Left lung (tissue), 10 donors: ENCODE measurements around the gene LCN2. TPM values are rescaled to one million over a fixed set of nuclear protein-coding genes. Genes with fewer than 3 reads are reported as not detected.
A peak's percentile ranks its signal among the peaks of the same experiment; 100 is the strongest.

ENCODE experiments used
- ATAC-seq: fragments of 200-7000 bp; cut with Tn5 transposase; one replicate; pipeline ENCODE4 v1.9.1; 2020; ENCODE audit warnings: moderate library complexity
- DNase-seq, 4 donors: peaks; one replicate each; pipeline ENCODE4 v3.0.0-alpha.2; 2013 to 2020
- H3K27ac ChIP-seq, 2 donors: fragments of 200-600 bp; sonication (generic) in 1 of 2; one replicate each; pipeline versions ENCODE4 v1.5.0 to v1.8.0; 2020 to 2021
- H3K27me3 ChIP-seq, 2 donors: fragments of 200-600 bp; sonication (generic) in 1 of 2; one replicate each; pipeline versions ENCODE4 v1.5.0 to v1.8.0; 2020 to 2021
- H3K36me3 ChIP-seq, 2 donors: fragments of 200-600 bp; sonication (generic) in 1 of 2; one replicate each; pipeline versions ENCODE4 v1.5.0 to v1.8.0; 2020 to 2021
- H3K4me1 ChIP-seq, 2 donors: fragments of 200-600 bp; one replicate each; pipeline ENCODE4 v1.8.0; 2021
- H3K4me3 ChIP-seq, 2 donors: fragments of 200-600 bp; sonication (generic) in 1 of 2; one replicate each; pipeline versions ENCODE4 v1.5.0 to v1.8.0; 2020 to 2021; ENCODE audit warnings: mild to moderate bottlenecking in 1 of 2
- H3K9me3 ChIP-seq, 2 donors: fragments of 200-600 bp; sonication (generic) in 1 of 2; one replicate each; pipeline versions ENCODE4 v1.5.0 to v1.8.0; 2020 to 2021
- CTCF ChIP-seq, 2 donors: fragments of 200-600 bp; sonication (generic) in 1 of 2; IDR thresholded peaks; one replicate each; pipeline versions ENCODE4 v1.5.0 to v1.8.0; 2021; ENCODE audit warnings: antibody characterized with exemption in 2 of 2
- intact Hi-C, 2 donors: fragments of 100-400 bp; cut with DNase I; formaldehyde crosslinking; loops; one replicate each; pipeline versions ENCODE4 v1.11.2 to v1.14.2; 2022
- polyA plus RNA-seq, 6 donors: library from polyadenylated mRNA; unstranded; fragments of 120-200 nt; gene quantifications; one replicate each; pipeline ENCODE4 v1.2.1, GENCODE V29; 2013; ENCODE audit not compliant: insufficient read length in 6 of 6
- total RNA-seq, 2 donors: library from RNA; stranded (reverse); fragmentation: NEBNext Ultra II Directional; extraction: Animal tissue kit (Norgen Biotek cat#: 25700); gene quantifications; one replicate each; pipeline ENCODE4 v1.2.1, GENCODE V29; 2021
- donor health status: DM: no; HTN: yes; CAD: no.
- donor health status: DM: no; HTN: no; CAD: no.

The LCN2 gene
- total and polyA plus RNA-seq, 8 donors, result 1.3 to 155 (median 2.4) TPM

- intact Hi-C loops, result no loop called here
- H3K4me3 ChIP-seq, result no peak overlapping the region
- H3K27me3 ChIP-seq, result no peaks in the 10 kb centered on the region
- H3K36me3 ChIP-seq, result no peaks in the 10 kb centered on the region
- no peak for TF ChIP-seq CTCF (IDR thresholded peaks at IDR 0.05)
- no peaks in the 10 kb centered on the region for H3K9me3 ChIP-seq
- DNase-seq, result peak in 1 of 4 donors; percentile 35
- H3K4me1 ChIP-seq, result no peaks in the 10 kb centered on the region
- ATAC-seq, result no peak
- no peak overlapping the region for H3K27ac ChIP-seq
These were observed 12.1 kb upstream of the LCN2 start for GRCh38 chr9:128136816-128137793.

- Histone ChIP-seq H3K27me3 (no peaks in the 10 kb centered on the region), H3K27ac (no peak overlapping the region), H3K9me3 (no peaks in the 10 kb centered on the region), H3K4me3 (no peak overlapping the region), H3K4me1 (no peaks in the 10 kb centered on the region), H3K36me3 (no peaks in the 10 kb centered on the region)
- ATAC-seq (no peak), DNase-seq (peak in 1 of 4 donors; percentile 8)
- TF ChIP-seq CTCF (IDR thresholded peaks at IDR 0.05), result no peak
- intact Hi-C loops, result no loop called here
These were observed 11.3 kb upstream of the LCN2 start for GRCh38 chr9:128138001-128138400.

GRCh38 chr9:128139621-128140020, 9.6 kb upstream of the LCN2 start:
- ATAC-seq (no peak), DNase-seq (peak in 1 of 4 donors; percentile 33)
- Histone ChIP-seq H3K4me3 (no peak overlapping the region), H3K27me3 (no peaks in the 10 kb centered on the region), H3K36me3 (no peaks in the 10 kb centered on the region), H3K9me3 (no peaks in the 10 kb centered on the region), H3K4me1 (peaks cover 0 to 10% of the 10 kb centered on the region in 2 donors), H3K27ac (no peak overlapping the region)
- no peak for TF ChIP-seq CTCF (IDR thresholded peaks at IDR 0.05)
- intact Hi-C loops, result no loop called here

- no peak overlapping the region for H3K4me3 ChIP-seq
- no peaks in the 10 kb centered on the region for H3K9me3 ChIP-seq
- ATAC-seq (no peak), DNase-seq (no peak)
- no peak for TF ChIP-seq CTCF (IDR thresholded peaks at IDR 0.05)
- H3K36me3 ChIP-seq, result no peaks in the 10 kb centered on the region
- intact Hi-C loops, result no loop called here
- no peaks in the 10 kb centered on the region for H3K27me3 ChIP-seq
- H3K4me1 ChIP-seq, result peaks cover 0 to 20% of the 10 kb centered on the region in 2 donors
- H3K27ac ChIP-seq, result no peak overlapping the region
These were observed 7.6 kb upstream of the LCN2 start for GRCh38 chr9:128141604-128142003.

- Histone ChIP-seq H3K9me3 (no peaks in the 10 kb centered on the region), H3K4me1 (peaks cover 0 to 20% of the 10 kb centered on the region in 2 donors), H3K36me3 (no peaks in the 10 kb centered on the region), H3K27ac (no peak overlapping the region), H3K4me3 (no peak overlapping the region), H3K27me3 (no peaks in the 10 kb centered on the region)
- intact Hi-C loops, result no loop called here
- no peak for ATAC-seq
- no peak for TF ChIP-seq CTCF (IDR thresholded peaks at IDR 0.05)
- DNase-seq, result peak in 1 of 4 donors; percentile 13
These were observed 7.2 kb upstream of the LCN2 start for GRCh38 chr9:128142061-128142460.
